HepG2 (cell line): ENCODE measurements around the gene PRM2. TPM values are rescaled to one million over a fixed set of nuclear protein-coding genes. Genes with fewer than 3 reads are reported as not detected.

ENCODE experiments used
- DMAP1 ChIP-seq: IDR thresholded peaks from 2 replicates; pipeline ENCODE4 v1.6.1; 2016
- HDAC6 ChIP-seq: fragments of 200-600 bp; sonication (generic); IDR thresholded peaks from 2 replicates; pipeline ENCODE4 v1.7.0; 2017; ENCODE audit warnings: mild to moderate bottlenecking, antibody characterized with exemption, low read length, low read depth
- HIVEP1 ChIP-seq: sonication (generic); formaldehyde crosslinking; IDR thresholded peaks from 2 replicates; pipeline ENCODE4 v1.4.0; 2020; ENCODE audit warnings: mild to moderate bottlenecking, missing genetic modification reagents
- KAT8 ChIP-seq: IDR thresholded peaks from 2 replicates; pipeline ENCODE4 v1.6.1; 2016; ENCODE audit warnings: missing genetic modification reagents, missing compliant biosample characterization
- MEF2D ChIP-seq: sonication (generic); formaldehyde crosslinking; IDR thresholded peaks from 2 replicates; pipeline ENCODE4 v1.5.1; 2020; ENCODE audit warnings: mild to moderate bottlenecking, missing genetic modification reagents
- NR0B2 ChIP-seq: sonication (generic); formaldehyde crosslinking; IDR thresholded peaks from 2 replicates; pipeline ENCODE4 v1.4.0; 2020; ENCODE audit warnings: mild to moderate bottlenecking, missing genetic modification reagents
- PAWR ChIP-seq: sonication (generic); formaldehyde crosslinking; IDR thresholded peaks from 2 replicates; pipeline ENCODE4 v1.4.0; 2020; ENCODE audit warnings: missing genetic modification reagents, mild to moderate bottlenecking, borderline replicate concordance
- PRDM10 ChIP-seq: sonication (generic); formaldehyde crosslinking; IDR thresholded peaks from 2 replicates; pipeline ENCODE4 v1.4.0; 2020; ENCODE audit warnings: low read depth, missing genetic modification reagents
- PRPF4 ChIP-seq: fragments of 200-400 bp; formaldehyde crosslinking; IDR thresholded peaks from 2 replicates; pipeline ENCODE4 v1.6.1; 2016; ENCODE audit warnings: low read length, low read depth; ENCODE audit not compliant: poor library complexity, severe bottlenecking
- REL ChIP-seq: sonication (generic); formaldehyde crosslinking; conservative IDR thresholded peaks from 2 replicates; pipeline ENCODE4 v1.8.0; 2022; ENCODE audit warnings: mild to moderate bottlenecking, missing genetic modification reagents, moderate library complexity
- TOE1 ChIP-seq: sonication (generic); formaldehyde crosslinking; IDR thresholded peaks from 2 replicates; pipeline ENCODE4 v1.4.0; 2020; ENCODE audit warnings: mild to moderate bottlenecking, missing genetic modification reagents
- YEATS2 ChIP-seq: sonication (generic); formaldehyde crosslinking; IDR thresholded peaks from 2 replicates; pipeline ENCODE4 v1.4.0; 2020; ENCODE audit warnings: missing genetic modification reagents, borderline replicate concordance
- ZFY ChIP-seq: sonication (generic); formaldehyde crosslinking; IDR thresholded peaks from 2 replicates; pipeline ENCODE4 v1.4.0; 2020; ENCODE audit warnings: missing genetic modification reagents
- ZKSCAN1 ChIP-seq: fragments of 150-350 bp; IDR thresholded peaks from 2 replicates; pipeline ENCODE4 v1.6.1; 2014; ENCODE audit warnings: low read length
- ZNF441 ChIP-seq: sonication (generic); formaldehyde crosslinking; IDR thresholded peaks from 2 replicates; pipeline ENCODE4 v1.7.0; 2021; ENCODE audit warnings: missing genetic modification reagents, borderline replicate concordance
- ZNF567 ChIP-seq: sonication (generic); formaldehyde crosslinking; IDR thresholded peaks from 2 replicates; pipeline ENCODE4 v1.8.1; 2023; ENCODE audit warnings: mild to moderate bottlenecking, missing genetic modification reagents, borderline replicate concordance
- ZNF674 ChIP-seq: sonication (generic); formaldehyde crosslinking; IDR thresholded peaks from 2 replicates; pipeline ENCODE4 v1.5.0; 2020; ENCODE audit warnings: low read depth, mild to moderate bottlenecking, missing genetic modification reagents
- polyA plus RNA-seq, 8 experiments: library from polyadenylated mRNA; depleted of rRNA in 3 of 8; stranded (reverse) in 7 of 8; unstranded in 1 of 8; fragments of >200 nt; fragmentation: Illumina TruSeq in 4 of 8; extraction: Trizol in 4 of 8; gene quantifications; 2 replicates each; pipeline versions ENCODE4 v1.2.1 to v1.2.3, GENCODE V29; 2011 to 2016; ENCODE audit warnings: low read depth in 4 of 8, missing spikeins in 1 of 8, mixed read lengths in 1 of 8; ENCODE audit not compliant: insufficient read depth in 1 of 8
- total RNA-seq, 5 experiments: library from RNA; depleted of rRNA; stranded (reverse); fragments of >200 nt; fragmentation: Illumina TruSeq; extraction: Trizol; gene quantifications; 2 replicates each; pipeline ENCODE4 v1.2.3, GENCODE V29; 2016; ENCODE audit warnings: low read depth in 1 of 5
- TF ChIP-seq, protein P1 (sequence below): sonication (generic); formaldehyde crosslinking; IDR thresholded peaks from one replicate; pipeline ENCODE4 v1.5.1; 2020; ENCODE audit warnings: mild to moderate bottlenecking, missing genetic modification reagents; ENCODE audit errors: not compliant biosample characterization

The PRM2 gene
- total and polyA plus RNA-seq, 2 of the 13 experiments (the other 11 are each of a cell fraction or from before 2014, with no cell fraction given), result 0.54 TPM; not detected in 1

DNA sequence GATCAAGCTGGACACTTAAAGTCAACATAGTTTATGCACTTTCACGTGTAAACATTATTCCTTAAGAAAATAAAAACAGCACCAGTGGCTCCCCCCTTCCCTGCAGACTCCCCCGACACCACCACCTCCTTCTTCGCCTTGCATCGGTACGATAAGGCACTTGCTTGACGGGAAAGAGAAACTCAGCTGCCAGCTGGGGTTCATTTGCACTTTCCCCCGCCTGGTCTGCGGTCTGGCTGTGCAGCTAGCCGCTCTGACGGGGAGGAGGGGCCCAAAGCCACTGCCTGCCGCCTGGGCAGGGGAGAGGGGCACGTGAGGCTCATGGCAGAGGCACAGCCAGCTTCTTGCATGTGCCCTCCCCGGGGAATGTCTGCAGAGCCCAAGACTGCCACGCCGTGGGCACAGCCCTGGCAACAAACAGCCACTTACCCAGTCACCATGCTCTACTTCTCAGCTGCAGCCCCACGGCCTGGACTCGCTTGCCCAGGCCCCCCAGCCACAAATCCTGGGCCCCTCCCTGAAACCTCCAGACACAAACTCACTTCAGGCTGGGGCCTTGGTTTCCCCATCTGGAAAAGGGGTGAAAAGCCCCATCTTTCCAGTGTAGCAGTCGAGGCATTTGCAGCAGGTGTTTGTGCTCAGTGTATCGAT is 21.3 kb upstream of the PRM2 start (continued):
- no peak for TF ChIP-seq PRDM10 (CRISPR knock-in tag)
- no peak for TF ChIP-seq ZNF674
- TF ChIP-seq ZNF567 (CRISPR knock-in tag), result no peak
- TF ChIP-seq NR0B2 (CRISPR knock-in tag), result no peak
- no peak; the same call in 1 of the 2 replicates for TF ChIP-seq ZFY
- no peak for TF ChIP-seq PRPF4
- 0 out of 2 replicates have a peak, but pooled peaks have one; percentile 25 for TF ChIP-seq ZNF441
- peak; percentile 70; the same call in 1 of the 2 replicates for TF ChIP-seq REL (CRISPR knock-in tag)
- TF ChIP-seq HDAC6, result no peak
- TF ChIP-seq ZKSCAN1, result no peak
- peak; percentile 47; the same call in 1 of the 2 replicates for TF ChIP-seq HIVEP1 (CRISPR knock-in tag)
- TF ChIP-seq TOE1 (CRISPR knock-in tag), result no peak; the same call in 1 of the 2 replicates
- TF ChIP-seq KAT8 (CRISPR knock-in tag), result no peak; the same call in 1 of the 2 replicates
- no peak; the same call in 1 of the 2 replicates for TF ChIP-seq DMAP1 (CRISPR knock-in tag)
- no peak for TF ChIP-seq YEATS2 (CRISPR knock-in tag)
- TF ChIP-seq PAWR, result peak; percentile 85; the same call in 1 of the 2 replicates
- TF ChIP-seq, protein P1, sequence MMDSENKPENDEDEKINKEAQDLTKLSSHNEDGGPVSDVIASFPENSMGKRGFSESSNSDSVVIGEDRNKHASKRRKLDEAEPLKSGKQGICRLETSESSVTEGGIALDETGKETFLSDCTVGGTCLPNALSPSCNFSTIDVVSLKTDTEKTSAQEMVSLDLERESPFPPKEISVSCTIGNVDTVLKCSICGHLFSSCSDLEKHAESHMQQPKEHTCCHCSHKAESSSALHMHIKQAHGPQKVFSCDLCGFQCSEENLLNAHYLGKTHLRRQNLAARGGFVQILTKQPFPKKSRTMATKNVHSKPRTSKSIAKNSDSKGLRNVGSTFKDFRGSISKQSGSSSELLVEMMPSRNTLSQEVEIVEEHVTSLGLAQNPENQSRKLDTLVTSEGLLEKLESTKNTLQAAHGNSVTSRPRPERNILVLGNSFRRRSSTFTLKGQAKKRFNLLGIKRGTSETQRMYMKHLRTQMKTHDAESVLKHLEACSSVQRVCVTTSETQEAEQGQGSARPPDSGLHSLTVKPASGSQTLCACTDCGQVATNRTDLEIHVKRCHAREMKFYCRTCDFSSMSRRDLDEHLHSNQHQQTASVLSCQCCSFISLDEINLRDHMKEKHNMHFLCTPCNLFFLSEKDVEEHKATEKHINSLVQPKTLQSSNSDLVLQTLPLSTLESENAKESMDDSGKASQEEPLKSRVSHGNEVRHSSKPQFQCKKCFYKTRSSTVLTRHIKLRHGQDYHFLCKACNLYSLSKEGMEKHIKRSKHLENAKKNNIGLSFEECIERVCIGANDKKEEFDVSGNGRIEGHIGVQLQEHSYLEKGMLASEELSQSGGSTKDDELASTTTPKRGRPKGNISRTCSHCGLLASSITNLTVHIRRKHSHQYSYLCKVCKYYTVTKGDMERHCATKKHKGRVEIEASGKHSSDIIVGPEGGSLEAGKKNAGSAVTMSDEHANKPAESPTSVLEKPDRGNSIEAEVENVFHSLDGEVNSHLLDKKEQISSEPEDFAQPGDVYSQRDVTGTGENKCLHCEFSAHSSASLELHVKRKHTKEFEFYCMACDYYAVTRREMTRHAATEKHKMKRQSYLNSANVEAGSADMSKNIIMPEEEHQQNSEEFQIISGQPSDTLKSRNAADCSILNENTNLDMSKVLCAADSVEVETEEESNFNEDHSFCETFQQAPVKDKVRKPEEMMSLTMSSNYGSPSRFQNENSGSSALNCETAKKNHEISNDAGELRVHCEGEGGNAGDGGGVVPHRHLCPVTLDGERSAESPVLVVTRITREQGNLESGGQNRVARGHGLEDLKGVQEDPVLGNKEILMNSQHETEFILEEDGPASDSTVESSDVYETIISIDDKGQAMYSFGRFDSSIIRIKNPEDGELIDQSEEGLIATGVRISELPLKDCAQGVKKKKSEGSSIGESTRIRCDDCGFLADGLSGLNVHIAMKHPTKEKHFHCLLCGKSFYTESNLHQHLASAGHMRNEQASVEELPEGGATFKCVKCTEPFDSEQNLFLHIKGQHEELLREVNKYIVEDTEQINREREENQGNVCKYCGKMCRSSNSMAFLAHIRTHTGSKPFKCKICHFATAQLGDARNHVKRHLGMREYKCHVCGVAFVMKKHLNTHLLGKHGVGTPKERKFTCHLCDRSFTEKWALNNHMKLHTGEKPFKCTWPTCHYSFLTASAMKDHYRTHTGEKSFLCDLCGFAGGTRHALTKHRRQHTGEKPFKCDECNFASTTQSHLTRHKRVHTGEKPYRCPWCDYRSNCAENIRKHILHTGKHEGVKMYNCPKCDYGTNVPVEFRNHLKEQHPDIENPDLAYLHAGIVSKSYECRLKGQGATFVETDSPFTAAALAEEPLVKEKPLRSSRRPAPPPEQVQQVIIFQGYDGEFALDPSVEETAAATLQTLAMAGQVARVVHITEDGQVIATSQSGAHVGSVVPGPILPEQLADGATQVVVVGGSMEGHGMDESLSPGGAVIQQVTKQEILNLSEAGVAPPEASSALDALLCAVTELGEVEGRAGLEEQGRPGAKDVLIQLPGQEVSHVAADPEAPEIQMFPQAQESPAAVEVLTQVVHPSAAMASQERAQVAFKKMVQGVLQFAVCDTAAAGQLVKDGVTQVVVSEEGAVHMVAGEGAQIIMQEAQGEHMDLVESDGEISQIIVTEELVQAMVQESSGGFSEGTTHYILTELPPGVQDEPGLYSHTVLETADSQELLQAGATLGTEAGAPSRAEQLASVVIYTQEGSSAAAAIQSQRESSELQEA (CRISPR knock-in tag), result peak; percentile 81
- no peak; the same call in 1 of the 2 replicates for TF ChIP-seq MEF2D (CRISPR knock-in tag)
